ENCODE measurements around the gene TNFRSF19.

Gene TNFRSF19

DNA sequence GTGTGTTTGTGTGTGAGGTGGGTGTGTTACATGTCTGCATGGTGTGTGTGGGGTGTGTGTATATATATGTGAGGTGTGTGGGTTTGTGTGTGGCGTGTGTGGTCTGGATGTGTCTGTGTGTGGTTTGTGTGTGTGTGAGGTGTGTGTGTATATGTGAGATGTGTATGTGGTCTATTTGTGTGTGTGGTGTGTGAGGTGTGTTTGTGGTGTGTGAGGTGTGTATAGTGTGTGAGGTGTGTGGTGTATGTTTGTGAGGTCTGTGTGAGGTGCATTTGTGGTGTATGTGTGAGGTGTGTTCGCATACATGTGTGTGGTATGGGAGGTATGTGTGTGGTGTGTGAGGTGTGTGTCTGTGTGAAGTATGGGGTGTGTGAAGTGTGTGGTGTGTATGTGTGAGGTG lies 12.5 kb upstream of the TNFRSF19 start:
- Mint-ChIP-seq H3K27ac (no peak overlapping the region), H3K9me3 (no peaks in the 10 kb centered on the region), H3K4me1 (ENCODE audit: low read depth) (peaks cover 3% of the 10 kb centered on the region), H3K36me3 (ENCODE audit: low read depth) (no peaks in the 10 kb centered on the region), H3K4me3 (no peak overlapping the region), H3K27me3 (ENCODE audit: low read depth) (peaks cover under 1% of the 10 kb centered on the region)
- no peak for DNase-seq (ENCODE audit: low spot score)

DNA sequence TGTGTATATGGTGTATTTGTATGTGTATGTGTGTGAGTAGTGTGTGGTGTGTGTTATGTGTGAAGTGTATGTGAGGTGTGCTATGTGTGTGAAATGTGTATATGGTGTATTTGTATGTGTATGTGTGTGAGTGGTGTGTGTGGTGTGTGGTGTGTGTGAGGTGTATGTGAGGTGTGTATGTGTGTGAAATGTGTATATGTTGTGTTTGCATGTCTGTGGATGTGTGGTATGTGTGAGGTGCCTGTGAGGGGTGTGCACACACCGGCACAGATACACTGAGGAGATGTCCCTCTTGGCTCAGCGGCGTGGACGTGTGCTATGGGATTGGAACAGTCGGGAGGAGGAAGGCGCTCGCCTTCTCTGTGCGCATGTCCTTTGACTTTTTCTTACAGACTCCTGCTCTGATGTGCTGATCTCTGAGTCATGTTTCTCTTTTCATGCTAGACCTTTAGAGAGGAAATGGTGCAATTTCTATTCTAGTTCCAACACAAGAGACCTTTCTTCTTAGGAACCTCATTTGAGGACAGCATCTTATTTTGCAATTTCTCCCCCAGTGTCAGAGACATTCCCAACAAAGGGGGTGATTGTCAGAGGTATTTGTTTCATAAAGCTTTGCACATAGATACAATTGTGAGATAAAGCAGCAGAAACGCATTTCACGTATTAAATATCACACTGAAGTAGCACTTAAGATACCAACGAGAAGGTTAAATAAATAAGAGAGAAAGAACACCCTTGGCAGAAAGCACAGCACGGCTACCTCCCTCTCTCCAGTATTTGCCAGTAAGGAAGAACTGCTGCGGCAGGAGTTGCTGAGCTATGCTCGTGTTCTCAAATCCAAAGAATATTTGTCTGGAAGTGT lies 11.3 kb upstream of the TNFRSF19 start:
- Mint-ChIP-seq H3K36me3 (ENCODE audit: low read depth) (no peaks in the 10 kb centered on the region), H3K27me3 (ENCODE audit: low read depth) (peaks cover 4% of the 10 kb centered on the region), H3K4me3 (no peak overlapping the region), H3K9me3 (no peaks in the 10 kb centered on the region), H3K27ac (no peak overlapping the region), H3K4me1 (ENCODE audit: low read depth) (peaks cover 3% of the 10 kb centered on the region)
- peak; percentile 9 for DNase-seq (ENCODE audit: low spot score)

- no peaks in the 10 kb centered on the region for H3K36me3 Mint-ChIP-seq (ENCODE audit: low read depth)
These were observed 9.6 kb upstream of the TNFRSF19 start for GRCh38 chr13:23560571-23561089.

DNA sequence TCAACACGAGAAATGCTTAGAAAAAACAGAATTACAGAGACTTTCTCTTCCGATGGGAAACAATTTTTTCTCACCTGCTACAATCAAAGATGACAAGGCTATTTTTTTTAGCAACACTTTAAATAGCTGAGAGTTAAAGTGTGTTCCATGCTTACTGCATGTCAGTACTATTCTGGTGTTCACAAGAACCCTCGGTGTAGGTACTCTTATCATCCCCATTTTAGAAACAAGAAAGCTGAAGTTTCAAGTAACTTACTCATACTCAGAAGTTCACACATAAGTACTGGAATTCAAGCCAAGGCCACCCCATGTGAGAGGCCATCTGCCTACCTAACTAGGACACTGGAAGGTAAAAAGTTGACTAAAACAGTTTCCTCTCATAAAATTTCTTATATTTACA lies 9.0 kb upstream of the TNFRSF19 start:
- Mint-ChIP-seq H3K27ac (no peak overlapping the region), H3K27me3 (ENCODE audit: low read depth) (peaks cover 7% of the 10 kb centered on the region), H3K4me1 (ENCODE audit: low read depth) (peaks cover 3% of the 10 kb centered on the region), H3K4me3 (no peak overlapping the region), H3K36me3 (ENCODE audit: low read depth) (no peaks in the 10 kb centered on the region), H3K9me3 (no peaks in the 10 kb centered on the region)
- no peak for DNase-seq (ENCODE audit: low spot score)

More at GRCh38 chr13:23560571-23561089, 9.6 kb upstream of the TNFRSF19 start:
- Mint-ChIP-seq H3K27me3 (ENCODE audit: low read depth) (peaks cover 7% of the 10 kb centered on the region), H3K4me1 (ENCODE audit: low read depth) (peaks cover 3% of the 10 kb centered on the region), H3K27ac (no peak overlapping the region), H3K4me3 (no peak overlapping the region), H3K9me3 (no peaks in the 10 kb centered on the region)
- no peak for DNase-seq (ENCODE audit: low spot score)

DNA sequence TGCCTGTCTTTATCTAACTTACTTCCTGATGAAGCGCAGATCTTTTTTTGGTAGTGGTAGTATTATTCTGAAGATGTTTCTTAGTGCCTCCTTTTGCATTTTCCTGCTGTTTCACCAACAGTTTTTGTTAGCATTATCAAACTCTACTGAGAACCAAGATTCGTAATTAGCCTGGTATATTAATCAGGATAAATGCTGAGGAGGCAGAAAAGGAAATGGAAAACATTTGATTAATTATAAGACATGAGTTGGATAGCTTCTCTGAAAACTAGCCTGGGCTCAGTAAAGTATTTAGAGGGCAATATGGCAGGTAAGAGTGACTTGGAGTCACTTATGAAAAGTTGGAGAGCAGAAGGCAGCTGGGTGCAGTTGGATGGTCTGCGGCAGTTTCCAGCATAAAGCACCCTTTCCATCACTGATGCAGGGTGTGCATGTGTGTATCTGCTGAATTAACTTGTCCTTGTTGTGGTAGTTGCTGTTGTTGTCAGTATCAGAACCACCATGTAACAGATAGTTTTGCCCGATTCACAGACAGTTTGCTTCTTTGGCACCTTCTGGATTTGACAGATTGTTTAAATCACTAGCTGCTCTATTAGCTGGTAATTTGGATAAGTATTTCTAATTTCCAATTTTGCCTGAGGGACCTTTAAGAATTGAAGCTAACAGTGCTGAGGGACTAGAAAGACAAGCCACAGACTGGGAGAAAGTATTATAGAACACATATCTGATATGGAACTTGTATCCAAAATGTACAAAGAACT lies 6.9 kb upstream of the TNFRSF19 start:
- Mint-ChIP-seq H3K36me3 (ENCODE audit: low read depth) (no peaks in the 10 kb centered on the region), H3K9me3 (no peaks in the 10 kb centered on the region), H3K4me1 (ENCODE audit: low read depth) (peaks cover 3% of the 10 kb centered on the region), H3K4me3 (no peak overlapping the region), H3K27ac (no peak overlapping the region), H3K27me3 (ENCODE audit: low read depth) (peaks cover 19% of the 10 kb centered on the region)
- DNase-seq (ENCODE audit: low spot score), result no peak

- no peak overlapping the region for H3K4me3 Mint-ChIP-seq
- DNase-seq (ENCODE audit: low spot score), result no peak
- H3K4me1 Mint-ChIP-seq (ENCODE audit: low read depth), result peaks cover 1% of the 10 kb centered on the region
- no peaks in the 10 kb centered on the region for H3K9me3 Mint-ChIP-seq
- no peaks in the 10 kb centered on the region for H3K36me3 Mint-ChIP-seq (ENCODE audit: low read depth)
- peaks cover 59% of the 10 kb centered on the region for H3K27me3 Mint-ChIP-seq (ENCODE audit: low read depth)
- no peak overlapping the region for H3K27ac Mint-ChIP-seq
These were observed 2.2 kb upstream of the TNFRSF19 start for GRCh38 chr13:23567906-23568460.

DNA sequence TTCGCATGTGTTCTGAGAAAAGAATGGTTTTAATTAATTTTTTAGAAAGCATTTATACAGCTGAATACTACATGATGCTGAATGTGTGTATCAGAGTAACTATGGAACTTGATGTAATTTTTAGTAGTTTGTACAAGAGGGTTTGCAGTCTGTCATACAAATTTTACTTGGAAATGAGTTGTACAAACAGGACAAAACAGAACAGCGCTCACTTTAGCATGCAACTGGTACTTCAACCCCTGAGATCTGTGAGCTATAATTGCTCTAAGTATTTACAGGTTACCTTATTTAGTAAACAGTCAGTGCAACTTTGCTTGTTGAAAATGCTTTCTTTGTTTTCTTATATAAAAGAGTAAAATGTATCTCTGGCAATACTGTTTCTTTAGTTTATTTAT lies 706 bp downstream of the TNFRSF19 start:
- no peaks in the 10 kb centered on the region for H3K9me3 Mint-ChIP-seq
- H3K27ac Mint-ChIP-seq, result no peak overlapping the region
- peaks cover 69% of the 10 kb centered on the region for H3K27me3 Mint-ChIP-seq (ENCODE audit: low read depth)
- peaks cover 1% of the 10 kb centered on the region for H3K4me1 Mint-ChIP-seq (ENCODE audit: low read depth)
- no peak for DNase-seq (ENCODE audit: low spot score)
- H3K4me3 Mint-ChIP-seq, result no peak overlapping the region
- no peaks in the 10 kb centered on the region for H3K36me3 Mint-ChIP-seq (ENCODE audit: low read depth)

GRCh38 chr13:23571431-23571830 lies 1.2 kb downstream of the TNFRSF19 start:
- no peak overlapping the region for H3K4me3 Mint-ChIP-seq
- no peaks in the 10 kb centered on the region for H3K9me3 Mint-ChIP-seq
- H3K27me3 Mint-ChIP-seq (ENCODE audit: low read depth), result peaks cover 72% of the 10 kb centered on the region
- peaks cover 1% of the 10 kb centered on the region for H3K4me1 Mint-ChIP-seq (ENCODE audit: low read depth)
- no peaks in the 10 kb centered on the region for H3K36me3 Mint-ChIP-seq (ENCODE audit: low read depth)
- no peak overlapping the region for H3K27ac Mint-ChIP-seq
- DNase-seq (ENCODE audit: low spot score), result no peak

DNA sequence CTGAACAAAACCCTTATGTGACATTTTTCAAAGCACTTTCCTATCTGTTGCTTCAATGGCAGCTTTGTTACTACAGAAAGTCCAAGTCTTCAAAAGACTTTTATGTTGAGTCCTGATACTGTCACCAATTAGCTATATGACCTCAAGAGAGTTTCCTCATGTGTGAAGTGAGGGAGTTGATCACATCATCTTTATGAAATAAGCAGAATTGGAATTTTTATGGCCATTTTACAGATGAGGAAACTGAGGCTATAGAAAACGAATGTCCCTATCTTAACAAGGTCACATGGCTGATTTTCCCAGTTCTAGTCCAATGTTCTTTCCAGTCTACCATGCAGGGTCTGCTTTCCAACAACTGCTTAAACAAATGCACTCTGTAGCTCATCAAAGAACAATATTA lies 2.6 kb downstream of the TNFRSF19 start:
- Mint-ChIP-seq H3K27ac (no peak overlapping the region), H3K4me3 (no peak overlapping the region), H3K4me1 (ENCODE audit: low read depth) (peaks cover 7% of the 10 kb centered on the region), H3K27me3 (ENCODE audit: low read depth) (peaks cover 75% of the 10 kb centered on the region), H3K36me3 (ENCODE audit: low read depth) (no peaks in the 10 kb centered on the region), H3K9me3 (no peaks in the 10 kb centered on the region)
- DNase-seq (ENCODE audit: low spot score), result no peak

DNA sequence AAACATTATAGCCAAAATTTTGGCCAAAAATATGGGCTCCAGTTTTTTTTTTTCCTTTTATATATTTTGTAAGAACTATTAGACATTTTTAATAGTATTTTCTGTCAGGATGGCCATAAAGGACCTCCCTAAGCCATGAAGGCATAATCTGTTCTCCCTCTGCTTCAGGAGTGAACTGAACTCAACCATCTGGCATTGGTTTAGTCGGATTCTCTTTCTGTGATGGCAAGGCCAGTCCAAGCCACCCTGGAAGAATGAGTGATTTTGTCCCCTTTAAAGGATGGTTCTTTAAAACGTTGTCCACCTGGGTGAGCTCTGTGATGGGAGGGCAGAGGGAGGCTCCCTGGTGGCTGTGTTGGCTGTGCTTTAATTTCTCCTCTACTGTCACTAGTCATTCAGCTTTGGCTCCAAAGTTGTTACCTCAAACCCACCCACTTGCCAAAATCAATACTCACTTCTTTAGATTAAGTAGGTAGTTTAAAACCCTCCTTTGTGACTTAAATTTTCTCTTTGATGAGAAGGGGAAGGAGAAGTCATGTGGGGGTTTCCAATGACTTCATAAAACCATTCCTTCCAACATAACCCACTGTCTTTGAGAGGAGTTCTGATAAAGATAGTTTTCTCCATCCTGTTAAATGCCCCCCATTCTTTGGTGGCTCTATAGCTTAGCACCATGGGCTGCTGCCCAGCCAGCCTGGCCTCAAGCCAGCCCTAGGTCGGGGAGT lies 4.4 kb downstream of the TNFRSF19 start:
- Mint-ChIP-seq H3K4me1 (ENCODE audit: low read depth) (peaks cover 12% of the 10 kb centered on the region), H3K4me3 (no peak overlapping the region), H3K27ac (no peak overlapping the region), H3K27me3 (ENCODE audit: low read depth) (peaks cover 62% of the 10 kb centered on the region), H3K36me3 (ENCODE audit: low read depth) (no peaks in the 10 kb centered on the region), H3K9me3 (no peaks in the 10 kb centered on the region)
- no peak for DNase-seq (ENCODE audit: low spot score)

- Mint-ChIP-seq H3K27ac (no peak overlapping the region), H3K27me3 (ENCODE audit: low read depth) (peaks cover 60% of the 10 kb centered on the region), H3K36me3 (ENCODE audit: low read depth) (no peaks in the 10 kb centered on the region), H3K9me3 (no peaks in the 10 kb centered on the region), H3K4me3 (no peak overlapping the region), H3K4me1 (ENCODE audit: low read depth) (peaks cover 17% of the 10 kb centered on the region)
- DNase-seq (ENCODE audit: low spot score), result no peak
These were observed 5.4 kb downstream of the TNFRSF19 start for GRCh38 chr13:23575632-23576031.

DNA sequence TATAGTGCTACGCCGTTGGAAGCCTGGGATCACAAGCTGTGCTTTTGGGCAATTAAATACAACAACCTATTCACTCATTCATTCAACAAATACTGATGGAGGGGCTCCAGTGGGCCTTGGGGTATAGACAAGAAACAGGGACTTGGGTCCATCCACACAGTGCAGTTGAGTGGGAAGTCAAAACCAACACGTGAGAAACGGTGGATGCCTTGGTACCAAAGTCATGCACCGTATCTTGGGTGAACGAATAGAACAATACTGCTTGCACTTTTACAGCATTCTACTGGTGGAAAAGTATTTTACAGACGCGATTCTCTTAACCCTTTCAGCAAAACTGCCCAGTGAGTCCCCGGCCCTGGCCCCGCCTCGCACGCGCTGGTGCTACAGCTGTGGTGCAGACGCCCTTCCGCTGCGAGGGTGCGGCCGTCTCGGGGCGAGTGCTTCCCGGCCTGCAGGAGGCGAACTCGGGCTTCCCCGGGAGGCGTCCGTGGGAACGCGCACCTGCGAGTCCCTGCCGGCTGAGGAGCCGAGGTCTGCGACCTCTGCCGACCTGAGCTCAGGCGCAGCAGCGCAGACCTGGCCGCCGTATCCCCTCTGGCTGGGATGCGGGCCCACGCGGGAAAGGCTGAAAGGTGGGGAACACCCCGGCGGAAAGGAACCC lies 8.3 kb downstream of the TNFRSF19 start:
- Mint-ChIP-seq H3K27me3 (ENCODE audit: low read depth) (peaks cover 58% of the 10 kb centered on the region), H3K27ac (peak overlapping the region; percentile 60), H3K4me1 (ENCODE audit: low read depth) (peaks cover 17% of the 10 kb centered on the region), H3K4me3 (peak overlapping the region; percentile 55), H3K9me3 (no peaks in the 10 kb centered on the region), H3K36me3 (ENCODE audit: low read depth) (no peaks in the 10 kb centered on the region)
- peak; percentile 72 for DNase-seq (ENCODE audit: low spot score)

All from T-helper 2 cell treated with Interferon-gamma antibody and Interleukin-4, amounts not matched to agents 5 μg/mL and 100 μg/mL, for 36 hours (primary cell).